Measurements from ENCODE around the gene CDKAL1.

CDKAL1 gene

DNA sequence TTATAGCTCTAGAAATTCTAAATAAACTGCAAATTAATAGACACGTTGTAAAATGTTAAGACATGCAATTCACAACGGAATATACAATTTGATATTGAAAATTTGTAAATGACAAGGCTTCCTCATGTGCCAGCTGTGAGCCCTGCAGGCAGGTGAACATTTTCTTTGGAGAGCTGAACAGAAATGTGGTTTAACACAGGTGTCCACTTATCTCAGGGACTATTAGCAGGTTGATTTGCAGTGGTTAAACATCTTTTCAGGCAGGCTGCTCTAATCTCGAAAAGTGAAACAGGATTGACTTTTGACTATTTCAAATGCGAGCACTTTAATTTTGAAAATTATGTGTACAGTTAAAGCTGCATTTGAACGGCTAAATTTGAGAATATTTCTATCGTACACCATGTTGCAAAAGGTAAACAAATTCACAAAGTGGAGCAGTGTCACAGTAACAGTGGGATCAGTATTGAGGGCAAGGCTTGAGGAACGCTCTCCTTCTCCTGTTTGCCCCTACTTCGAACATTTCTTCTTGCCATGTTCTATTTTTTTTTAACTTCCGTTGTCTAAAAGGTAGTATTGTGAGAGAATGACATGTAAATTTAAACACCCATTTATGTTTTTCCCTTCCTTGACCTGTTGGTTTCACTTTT lies 210.8 kb downstream of the CDKAL1 start (continued):
- TF ChIP-seq CSRNP3 (CRISPR knock-in tag; IDR thresholded peaks at IDR 0.05): no peak

GRCh38 chr6:20746024-20746423 lies 211.8 kb downstream of the CDKAL1 start:
- peak; percentile 70 for ATAC-seq
- TF ChIP-seq TCF4 (CRISPR knock-in tag; IDR thresholded peaks at IDR 0.05; ENCODE audit: borderline replicate concordance) (no peak), CSRNP3 (CRISPR knock-in tag; IDR thresholded peaks at IDR 0.05) (no peak), ZFP30 (CRISPR knock-in tag; IDR thresholded peaks at IDR 0.05) (no peak), SNAI2 (CRISPR knock-in tag; IDR thresholded peaks at IDR 0.05) (no peak), BACH2 (CRISPR knock-in tag; IDR thresholded peaks at IDR 0.05; ENCODE audit: borderline replicate concordance) (no peak), RARB (CRISPR knock-in tag; IDR thresholded peaks at IDR 0.05) (no peak), GLIS3 (CRISPR knock-in tag; IDR thresholded peaks at IDR 0.05) (no peak), ZC3H10 (CRISPR knock-in tag; IDR thresholded peaks at IDR 0.05) (no peak), ZNF8 (CRISPR knock-in tag; IDR thresholded peaks at IDR 0.05) (no peak), OSR1 (CRISPR knock-in tag; IDR thresholded peaks at IDR 0.05) (no peak), ISL1 (CRISPR knock-in tag; IDR thresholded peaks at IDR 0.05) (no peak), ZFP3 (CRISPR knock-in tag; IDR thresholded peaks at IDR 0.05) (no peak), CSDC2 (CRISPR knock-in tag; IDR thresholded peaks at IDR 0.05) (no peak), ARNTL (CRISPR knock-in tag; IDR thresholded peaks at IDR 0.05; ENCODE audit: borderline replicate concordance, low read depth) (no peak), TSHZ2 (CRISPR knock-in tag; IDR thresholded peaks at IDR 0.05) (no peak)
- TF ChIP-seq, protein P1, sequence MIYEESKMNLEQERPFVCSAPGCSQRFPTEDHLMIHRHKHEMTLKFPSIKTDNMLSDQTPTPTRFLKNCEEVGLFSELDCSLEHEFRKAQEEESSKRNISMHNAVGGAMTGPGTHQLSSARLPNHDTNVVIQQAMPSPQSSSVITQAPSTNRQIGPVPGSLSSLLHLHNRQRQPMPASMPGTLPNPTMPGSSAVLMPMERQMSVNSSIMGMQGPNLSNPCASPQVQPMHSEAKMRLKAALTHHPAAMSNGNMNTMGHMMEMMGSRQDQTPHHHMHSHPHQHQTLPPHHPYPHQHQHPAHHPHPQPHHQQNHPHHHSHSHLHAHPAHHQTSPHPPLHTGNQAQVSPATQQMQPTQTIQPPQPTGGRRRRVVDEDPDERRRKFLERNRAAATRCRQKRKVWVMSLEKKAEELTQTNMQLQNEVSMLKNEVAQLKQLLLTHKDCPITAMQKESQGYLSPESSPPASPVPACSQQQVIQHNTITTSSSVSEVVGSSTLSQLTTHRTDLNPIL (CRISPR knock-in tag; IDR thresholded peaks at IDR 0.05; ENCODE audit: low read depth): no peak

- ATAC-seq: no peak
- TF ChIP-seq, protein P2, sequence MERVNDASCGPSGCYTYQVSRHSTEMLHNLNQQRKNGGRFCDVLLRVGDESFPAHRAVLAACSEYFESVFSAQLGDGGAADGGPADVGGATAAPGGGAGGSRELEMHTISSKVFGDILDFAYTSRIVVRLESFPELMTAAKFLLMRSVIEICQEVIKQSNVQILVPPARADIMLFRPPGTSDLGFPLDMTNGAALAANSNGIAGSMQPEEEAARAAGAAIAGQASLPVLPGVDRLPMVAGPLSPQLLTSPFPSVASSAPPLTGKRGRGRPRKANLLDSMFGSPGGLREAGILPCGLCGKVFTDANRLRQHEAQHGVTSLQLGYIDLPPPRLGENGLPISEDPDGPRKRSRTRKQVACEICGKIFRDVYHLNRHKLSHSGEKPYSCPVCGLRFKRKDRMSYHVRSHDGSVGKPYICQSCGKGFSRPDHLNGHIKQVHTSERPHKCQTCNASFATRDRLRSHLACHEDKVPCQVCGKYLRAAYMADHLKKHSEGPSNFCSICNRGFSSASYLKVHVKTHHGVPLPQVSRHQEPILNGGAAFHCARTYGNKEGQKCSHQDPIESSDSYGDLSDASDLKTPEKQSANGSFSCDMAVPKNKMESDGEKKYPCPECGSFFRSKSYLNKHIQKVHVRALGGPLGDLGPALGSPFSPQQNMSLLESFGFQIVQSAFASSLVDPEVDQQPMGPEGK (CRISPR knock-in tag; IDR thresholded peaks at IDR 0.05; ENCODE audit: borderline replicate concordance): no peak
- TF ChIP-seq TOX (CRISPR knock-in tag; IDR thresholded peaks at IDR 0.05; ENCODE audit: borderline replicate concordance): no peak
- no peak for TF ChIP-seq ZNF8 (CRISPR knock-in tag; IDR thresholded peaks at IDR 0.05)
- TF ChIP-seq RARB (CRISPR knock-in tag; IDR thresholded peaks at IDR 0.05): no peak
- TF ChIP-seq, protein P1 (CRISPR knock-in tag; IDR thresholded peaks at IDR 0.05; ENCODE audit: low read depth): no peak
- TF ChIP-seq TCF4 (CRISPR knock-in tag; IDR thresholded peaks at IDR 0.05; ENCODE audit: borderline replicate concordance): no peak
- TF ChIP-seq ARNTL (CRISPR knock-in tag; IDR thresholded peaks at IDR 0.05; ENCODE audit: borderline replicate concordance, low read depth): no peak
- TF ChIP-seq ZC3H10 (CRISPR knock-in tag; IDR thresholded peaks at IDR 0.05): no peak
- no peak for TF ChIP-seq CSDC2 (CRISPR knock-in tag; IDR thresholded peaks at IDR 0.05)
- TF ChIP-seq ZFP3 (CRISPR knock-in tag; IDR thresholded peaks at IDR 0.05): no peak
- no peak for TF ChIP-seq CSRNP3 (CRISPR knock-in tag; IDR thresholded peaks at IDR 0.05)
- no peak for TF ChIP-seq ZNF70 (CRISPR knock-in tag; IDR thresholded peaks at IDR 0.05)
- no peak for TF ChIP-seq ZNF565 (CRISPR knock-in tag; conservative IDR thresholded peaks at IDR 0.05; ENCODE audit: low read depth)
- TF ChIP-seq SNAI2 (CRISPR knock-in tag; IDR thresholded peaks at IDR 0.05): no peak
- no peak for TF ChIP-seq GLIS3 (CRISPR knock-in tag; IDR thresholded peaks at IDR 0.05)
- TF ChIP-seq BACH2 (CRISPR knock-in tag; IDR thresholded peaks at IDR 0.05; ENCODE audit: borderline replicate concordance): no peak
- no peak for TF ChIP-seq ZFP30 (CRISPR knock-in tag; IDR thresholded peaks at IDR 0.05)
- TF ChIP-seq ESRRG (CRISPR knock-in tag; IDR thresholded peaks at IDR 0.05): no peak
- no peak for TF ChIP-seq PPARA (CRISPR knock-in tag; IDR thresholded peaks at IDR 0.05; ENCODE audit: borderline replicate concordance)
Measured at GRCh38 chr6:20746805-20747558, 212.7 kb downstream of the CDKAL1 start.

Data from SK-N-SH treated with all-trans-retinoic acid at 6 μM for 48 hours (cell line).